Measurements from ENCODE around the gene SBNO2.
A peak's percentile ranks its signal among the peaks of the same experiment; 100 is the strongest.
"Not testable (repeated sequence)": the region's sequence is repeated elsewhere in the genome, so short reads cannot be mapped to it uniquely, and the experiment has no call there.

SBNO2 gene

GRCh38 chr19:1173845-1174809 is at the start of gene SBNO2:
Gene SBNO2, minus strand, starts transcription at chr19:1174268. Its CDS starts 19,992 bp downstream, at chr19:1154276.
- peak; percentile 90 for DNase-seq (ENCODE audit: low spot score)

DNA sequence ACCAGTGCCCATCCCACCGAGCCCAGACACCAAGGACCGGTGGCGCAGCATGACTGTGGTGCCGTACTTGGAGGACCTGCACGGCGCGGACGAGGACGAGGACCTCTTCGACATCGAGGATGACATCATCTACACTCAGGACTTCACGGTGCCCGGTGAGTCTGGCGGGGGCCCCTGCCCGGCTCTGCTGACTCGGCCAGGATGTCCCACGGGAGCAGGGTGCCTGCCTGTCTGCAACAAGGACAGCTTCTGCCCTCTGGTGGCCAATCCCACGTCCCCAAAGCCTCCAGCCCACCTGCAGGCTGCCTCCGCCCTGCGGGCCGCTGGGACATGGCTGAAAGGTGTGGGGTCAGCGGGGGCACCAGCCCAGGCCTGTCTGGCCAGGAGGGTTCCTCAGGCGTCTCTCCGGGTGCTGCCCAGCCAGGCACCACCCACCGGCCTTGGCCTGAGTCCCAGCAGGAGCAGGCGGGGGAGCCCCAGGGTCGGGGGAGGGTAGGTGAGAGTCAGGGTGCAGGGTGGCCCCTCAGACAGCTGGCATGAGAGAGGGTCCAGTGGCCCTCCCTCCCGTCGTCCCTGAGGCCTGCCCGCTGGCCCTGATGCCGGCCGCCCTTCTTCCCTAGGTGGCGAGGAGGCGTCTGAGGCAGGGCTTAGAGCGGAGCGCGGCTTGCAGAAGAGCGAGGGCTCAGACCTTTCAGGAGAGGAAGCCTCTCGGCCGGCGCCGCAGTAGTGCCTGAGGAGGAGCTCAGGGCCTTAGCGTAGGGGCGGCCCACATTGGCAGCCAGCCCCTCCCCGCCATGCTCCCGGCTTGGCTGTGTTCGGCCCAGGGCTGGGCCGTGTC is 49.2 kb upstream of the SBNO2 start:
- no peak for DNase-seq (ENCODE audit: low spot score)

- no peak for DNase-seq (ENCODE audit: low spot score)
Observed at GRCh38 chr19:1222394-1222793, 48.3 kb upstream of the SBNO2 start.

DNA sequence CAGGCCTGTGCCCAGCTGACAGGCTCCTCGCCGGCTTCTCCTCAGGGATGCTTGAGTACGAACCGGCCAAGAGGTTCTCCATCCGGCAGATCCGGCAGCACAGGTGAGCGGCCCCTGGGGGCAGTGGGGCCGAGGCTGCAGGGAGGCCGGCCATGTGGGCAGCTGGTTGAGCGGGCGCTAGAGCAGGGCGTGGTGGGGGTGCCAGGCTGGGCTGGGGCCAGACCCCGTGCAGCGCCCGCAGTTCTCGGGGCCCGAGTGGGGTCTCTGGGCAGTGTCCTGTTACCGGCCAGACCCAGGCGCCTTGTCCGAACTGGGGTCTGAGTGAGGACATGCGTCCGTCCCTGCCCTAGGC is 47.8 kb upstream of the SBNO2 start:
- DNase-seq (ENCODE audit: low spot score): no peak

- no peak for DNase-seq (ENCODE audit: low spot score)
Observed at GRCh38 chr19:1220976-1221903, 47.2 kb upstream of the SBNO2 start.

DNA sequence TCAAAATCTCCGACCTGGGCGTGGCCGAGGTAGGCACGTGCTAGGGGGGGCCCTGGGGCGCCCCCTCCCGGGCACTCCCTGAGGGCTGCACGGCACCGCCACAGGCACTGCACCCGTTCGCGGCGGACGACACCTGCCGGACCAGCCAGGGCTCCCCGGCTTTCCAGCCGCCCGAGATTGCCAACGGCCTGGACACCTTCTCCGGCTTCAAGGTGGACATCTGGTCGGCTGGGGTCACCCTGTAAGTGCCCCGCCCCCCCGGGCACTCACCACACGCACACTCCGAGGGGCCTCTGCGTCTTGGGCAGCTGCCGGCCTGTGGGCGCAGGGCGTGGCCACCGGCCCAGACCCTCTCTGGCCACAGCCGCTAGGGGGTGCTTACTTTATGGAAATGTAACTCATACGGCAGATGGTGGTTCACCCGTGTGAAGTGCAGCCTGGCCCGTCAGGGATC is 46.4 kb upstream of the SBNO2 start:
- DNase-seq (ENCODE audit: low spot score): no peak

- DNase-seq (ENCODE audit: low spot score): no peak
Observed at GRCh38 chr19:1219786-1220476, 45.9 kb upstream of the SBNO2 start.

DNA sequence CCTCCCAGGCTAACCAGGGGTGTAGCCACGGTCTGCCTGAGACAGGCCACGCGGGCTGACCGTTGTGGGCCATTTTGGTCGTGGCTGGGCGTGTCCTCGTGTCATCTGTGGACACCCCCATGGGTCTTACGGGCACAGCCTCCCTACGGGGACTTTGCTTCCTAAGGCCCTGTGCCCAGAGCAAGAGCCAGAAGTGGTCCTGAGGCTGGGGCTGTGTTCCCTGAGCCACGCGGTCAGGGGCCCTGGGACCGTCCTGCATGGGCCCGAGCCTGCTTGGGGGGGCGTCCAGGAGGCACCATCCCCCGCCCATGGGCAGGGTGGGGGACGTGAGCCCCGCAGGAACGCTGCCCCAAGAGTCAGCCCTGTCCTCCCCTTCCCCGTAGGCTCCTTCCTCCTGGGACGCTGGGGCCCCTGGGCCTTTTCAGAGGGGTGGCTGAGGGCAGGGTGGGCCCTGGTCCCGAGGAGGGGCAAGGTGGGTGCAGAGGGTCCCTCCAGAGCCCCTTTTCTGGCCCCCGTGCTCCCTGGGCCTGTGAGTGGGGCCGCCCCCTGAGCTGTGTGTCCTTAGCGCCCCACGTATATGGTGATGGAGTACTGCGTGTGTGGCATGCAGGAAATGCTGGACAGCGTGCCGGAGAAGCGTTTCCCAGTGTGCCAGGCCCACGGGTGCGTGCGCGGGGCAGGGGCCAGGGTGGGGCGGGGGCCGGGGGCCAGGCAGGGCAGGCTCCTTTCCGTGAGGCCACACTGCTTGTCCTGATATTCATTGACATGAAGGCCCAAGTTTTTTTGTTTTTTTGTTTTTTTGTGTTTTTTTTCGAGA is 44.9 kb upstream of the SBNO2 start:
- DNase-seq (ENCODE audit: low spot score): no peak

GRCh38 chr19:1217366-1217765 is 43.3 kb upstream of the SBNO2 start:
- no peak for DNase-seq (ENCODE audit: low spot score)

GRCh38 chr19:1216756-1217155 is 42.7 kb upstream of the SBNO2 start:
- no peak for DNase-seq (ENCODE audit: low spot score)

- no peak for DNase-seq (ENCODE audit: low spot score)
Observed at GRCh38 chr19:1214862-1215731, 41.0 kb upstream of the SBNO2 start.

GRCh38 chr19:1214299-1214861 is 40.3 kb upstream of the SBNO2 start:
- DNase-seq (ENCODE audit: low spot score): no peak

DNA sequence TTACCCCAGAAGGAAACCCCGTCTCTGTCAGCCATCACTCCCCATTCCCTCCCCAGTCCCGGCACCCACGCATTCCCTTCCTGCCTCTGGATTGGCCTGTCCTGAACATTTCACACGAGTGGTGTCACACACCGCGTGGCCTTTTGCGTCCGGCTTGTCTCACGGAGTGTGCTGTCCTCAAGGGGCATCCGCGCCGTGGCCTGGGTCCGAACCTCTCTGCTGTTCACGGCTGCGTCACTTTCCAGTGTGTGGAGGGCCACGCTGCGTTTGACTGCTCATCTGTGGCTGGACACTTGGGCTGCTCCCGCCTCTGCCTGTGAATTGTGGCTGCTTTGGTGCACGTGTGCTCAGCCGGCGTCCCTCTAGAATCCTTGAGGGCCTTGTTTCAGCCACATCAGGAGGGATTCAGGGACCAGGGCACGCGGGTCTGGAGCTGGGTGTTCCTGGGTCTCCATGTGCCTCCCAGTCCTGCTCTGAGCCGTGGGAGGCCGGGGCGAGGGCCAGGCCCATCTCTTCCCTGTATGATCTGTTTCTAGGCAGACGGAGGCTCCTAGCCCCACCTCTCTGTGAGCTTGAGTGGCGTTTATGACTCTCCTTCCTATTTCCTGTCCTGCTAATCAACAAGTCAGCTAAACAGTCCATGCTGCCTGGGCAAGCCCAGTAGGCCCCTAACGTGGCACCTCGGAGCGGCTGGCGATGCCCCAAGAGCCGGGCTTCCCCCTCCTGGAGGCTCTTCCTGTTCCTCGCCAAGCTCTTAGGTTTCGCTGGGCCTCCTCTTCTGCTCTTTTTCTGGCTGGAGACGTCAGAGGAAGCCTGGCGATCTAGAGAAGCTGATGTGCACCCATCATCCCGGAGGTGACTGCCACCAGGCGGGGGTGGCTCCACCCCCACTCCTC is 39.6 kb upstream of the SBNO2 start:
- peak; percentile 46 for DNase-seq (ENCODE audit: low spot score)

- no peak for DNase-seq (ENCODE audit: low spot score)
Observed at GRCh38 chr19:1211494-1212234, 37.6 kb upstream of the SBNO2 start.

DNA sequence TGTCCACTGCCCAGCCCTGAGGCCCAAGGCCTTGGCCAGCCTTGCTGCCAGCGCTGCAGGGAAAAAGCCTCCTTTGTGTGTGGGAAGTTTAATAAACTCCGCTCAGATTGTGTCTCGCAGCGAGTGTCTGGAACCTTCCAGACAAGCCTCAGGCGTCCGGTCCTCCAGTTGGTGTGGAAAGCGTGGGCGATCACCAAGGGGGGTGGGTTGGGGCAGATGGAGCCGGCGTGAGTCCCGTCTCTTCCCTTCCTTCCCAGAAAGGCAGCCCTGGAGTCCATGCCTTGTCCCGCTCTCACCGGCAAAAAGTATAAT is 36.1 kb upstream of the SBNO2 start:
- no peak for DNase-seq (ENCODE audit: low spot score)

DNA sequence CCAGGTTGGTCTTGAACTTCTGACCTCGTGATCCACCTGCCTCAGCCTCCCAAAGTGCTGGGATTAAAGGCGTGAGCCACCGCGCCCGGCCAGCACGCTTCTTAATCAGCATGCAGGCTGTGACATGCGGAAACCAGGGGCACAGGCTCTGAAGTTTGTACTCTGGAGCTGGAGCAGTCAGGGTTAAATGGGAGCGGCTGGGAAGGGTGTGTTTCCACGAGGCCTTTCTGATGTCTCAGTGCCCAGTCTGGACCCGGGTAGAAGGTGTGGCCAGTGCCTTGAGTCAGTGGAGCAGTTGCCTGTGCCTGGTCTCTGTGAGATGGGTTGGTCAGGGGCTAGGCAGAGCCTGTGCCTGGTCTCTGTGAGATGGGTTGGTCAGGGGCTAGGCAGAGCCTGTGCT is 34.8 kb upstream of the SBNO2 start:
- not testable (repeated sequence) for DNase-seq (ENCODE audit: low spot score)

DNA sequence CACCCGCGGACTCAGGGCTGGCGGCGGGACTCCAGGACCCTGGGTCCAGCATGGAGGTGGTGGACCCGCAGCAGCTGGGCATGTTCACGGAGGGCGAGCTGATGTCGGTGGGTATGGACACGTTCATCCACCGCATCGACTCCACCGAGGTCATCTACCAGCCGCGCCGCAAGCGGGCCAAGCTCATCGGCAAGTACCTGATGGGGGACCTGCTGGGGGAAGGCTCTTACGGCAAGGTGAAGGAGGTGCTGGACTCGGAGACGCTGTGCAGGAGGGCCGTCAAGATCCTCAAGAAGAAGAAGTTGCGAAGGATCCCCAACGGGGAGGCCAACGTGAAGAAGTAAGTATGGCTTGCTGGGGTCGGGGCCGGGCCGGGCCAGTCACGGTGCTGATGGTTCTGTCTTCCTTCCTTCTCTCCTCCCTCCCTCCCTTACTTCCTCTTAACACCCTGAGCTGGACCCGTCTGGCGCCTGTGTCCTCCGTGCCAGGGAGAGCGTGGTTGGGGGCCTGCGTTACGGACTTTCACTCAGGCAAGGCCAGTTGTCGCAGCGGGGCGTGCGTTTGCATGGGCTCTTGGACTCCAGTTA is 32.9 kb upstream of the SBNO2 start:
- DNase-seq (ENCODE audit: low spot score): peak; percentile 9

Data from CD4-positive, alpha-beta T cell treated with Interleukin-15 for 4 hours (primary cell).